Gastrocnemius medialis (tissue), 4 donors: Measurements from ENCODE around the gene ZAR1. TPM values are rescaled to one million over a fixed set of nuclear protein-coding genes. Genes with fewer than 3 reads are reported as not detected.
A peak's percentile ranks its signal among the peaks of the same experiment; 100 is the strongest.

Experiments used
- ATAC-seq, 2 donors: fragments of 150-250 bp; one replicate each; pipeline ENCODE4 v1.9.1; 2016
- DNase-seq, 2 donors: peaks; one replicate each; pipeline ENCODE4 v3.0.0-alpha.2; 2019
- H3K27ac ChIP-seq, 4 donors: fragments of 200-600 bp; sonication (generic); 1 replicate in 1 of 4; 2 replicates in 3 of 4; pipeline ENCODE4 v1.5.1; 2016 to 2018; ENCODE audit warnings: mild to moderate bottlenecking in 2 of 4, moderate library complexity in 1 of 4
- H3K27me3 ChIP-seq, 3 donors: fragments of 200-600 bp; sonication (generic) in 2 of 3; 1 replicate in 1 of 3; 2 replicates in 2 of 3; pipeline versions ENCODE4 v1.5.1 to v1.6.0; 2016 to 2019; ENCODE audit warnings: mild to moderate bottlenecking in 1 of 3, moderate library complexity in 1 of 3
- H3K36me3 ChIP-seq, 2 donors: fragments of 200-600 bp; sonication (generic) in 1 of 2; one replicate each; pipeline ENCODE4 v1.5.1; 2017 to 2018
- H3K4me1 ChIP-seq, 2 donors: fragments of 200-600 bp; sonication (generic) in 1 of 2; one replicate each; pipeline ENCODE4 v1.5.1; 2016 to 2017; ENCODE audit warnings: mild to moderate bottlenecking in 2 of 2
- H3K4me3 ChIP-seq, 4 donors: fragments of 200-600 bp; sonication (generic) in 3 of 4; 1 replicate in 1 of 4; 2 replicates in 3 of 4; pipeline ENCODE4 v1.5.1; 2016 to 2019; ENCODE audit warnings: mild to moderate bottlenecking in 2 of 4
- H3K9me3 ChIP-seq, 3 donors: fragments of 200-600 bp; sonication (generic) in 2 of 3; 1 replicate in 1 of 3; 2 replicates in 2 of 3; pipeline ENCODE4 v1.5.1; 2016 to 2019
- CTCF ChIP-seq, 5 experiments: fragments of 450-650 bp in 3 of 5; fragments of 200-600 bp in 2 of 5; sonication (generic) in 2 of 5; IDR thresholded peaks in 4 of 5; conservative IDR thresholded peaks in 1 of 5; 1 replicate in 4 of 5; 2 replicates in 1 of 5; pipeline ENCODE4 v1.5.1; 2016 to 2019; ENCODE audit warnings: antibody characterized with exemption in 5 of 5, mild to moderate bottlenecking in 3 of 5, moderate library complexity in 3 of 5
- POLR2A ChIP-seq, 2 donors: fragments of 450-650 bp; IDR thresholded peaks; one replicate each; pipeline ENCODE4 v1.6.1; 2017; ENCODE audit warnings: antibody characterized with exemption in 2 of 2, mild to moderate bottlenecking in 2 of 2, moderate library complexity in 2 of 2
- in situ Hi-C, 4 donors: fragments of 200-750 bp; cut with MboI; loops; one replicate each; pipeline versions ENCODE4 v1.15.0 to v1.8.0; 2017; ENCODE audit warnings: low sequenced_read_pairs in 4 of 4
- intact Hi-C: fragments of 100-400 bp; cut with DNase I; formaldehyde crosslinking; loops from one replicate; pipeline ENCODE4 v1.15.1; 2023; ENCODE audit warnings: low total_unique reads
- total RNA-seq, 4 donors: library from RNA; depleted of rRNA; stranded (reverse); fragments of >200 nt; gene quantifications; one replicate each; pipeline versions ENCODE4 v1.1.0 to v1.2.3, GENCODE V29; 2016

Gene ZAR1
- total RNA-seq, 4 donors from 2014 or later: not detected

- no peaks in the 10 kb centered on the region for H3K4me1 ChIP-seq
- H3K27ac ChIP-seq: no peak overlapping the region
- intact Hi-C loops (no loop called here), in situ Hi-C loops (no loop called here)
- H3K27me3 ChIP-seq: peaks cover 6 to 12% (median 9%) of the 10 kb centered on the region in 3 donors
- H3K9me3 ChIP-seq: no peaks in the 10 kb centered on the region
- ATAC-seq (no peak), DNase-seq (no peak)
- TF ChIP-seq POLR2A (IDR thresholded peaks at IDR 0.05): no peak
- no peak for TF ChIP-seq CTCF (IDR thresholded peaks at IDR 0.05 in 4 of 5, conservative IDR thresholded peaks at IDR 0.05 in 1 of 5)
- H3K36me3 ChIP-seq: no peaks in the 10 kb centered on the region
- H3K4me3 ChIP-seq: no peak overlapping the region
Observed at GRCh38 chr4:48478273-48478672, 11.8 kb upstream of the ZAR1 start.

GRCh38 chr4:48481581-48481980 is 8.5 kb upstream of the ZAR1 start:
- in situ Hi-C loops (no loop called here), intact Hi-C loops (no loop called here)
- no peak for ATAC-seq

DNA sequence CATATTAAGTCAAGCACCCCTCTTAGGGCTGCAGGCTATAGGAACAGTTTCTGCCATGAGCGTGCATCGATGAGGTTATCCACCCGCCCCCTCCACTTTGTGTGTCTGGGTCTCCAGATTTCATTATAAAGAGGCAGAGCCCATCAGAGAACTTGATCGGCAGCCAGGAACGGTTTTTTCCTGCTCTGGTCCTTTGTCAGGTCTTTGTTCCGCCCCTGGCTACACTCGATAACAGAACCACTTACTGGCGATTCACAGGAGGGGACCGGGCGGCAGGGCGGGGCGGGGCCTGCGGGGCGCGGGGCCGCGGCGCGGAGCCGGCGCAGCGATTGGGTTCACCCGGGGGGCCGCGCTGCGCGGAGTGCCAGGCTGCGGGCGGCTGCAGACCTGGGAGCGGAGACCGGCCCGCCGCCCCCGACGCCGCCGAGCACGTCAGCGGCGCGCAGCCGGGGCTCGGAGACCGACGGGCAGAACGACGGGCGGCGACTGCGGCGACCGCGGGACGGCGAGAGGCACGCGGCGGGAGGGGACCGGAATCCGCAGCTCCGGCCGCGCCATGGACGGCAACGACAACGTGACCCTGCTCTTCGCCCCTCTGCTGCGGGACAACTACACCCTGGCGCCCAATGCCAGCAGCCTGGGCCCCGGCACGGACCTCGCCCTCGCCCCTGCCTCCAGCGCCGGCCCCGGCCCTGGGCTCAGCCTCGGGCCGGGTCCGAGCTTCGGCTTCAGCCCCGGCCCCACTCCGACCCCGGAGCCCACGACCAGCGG is 6.9 kb upstream of the ZAR1 start, which contains the start of gene SLC10A4:
Gene SLC10A4 (plus strand): TSS at position 338 of the 771 bp plus-strand sequence. CDS start 219 bp downstream, at position 557.
- H3K36me3 ChIP-seq: no peaks in the 10 kb centered on the region
- intact Hi-C loops (no loop called here), in situ Hi-C loops (no loop called here)
- H3K27me3 ChIP-seq: peaks cover 33 to 54% (median 39%) of the 10 kb centered on the region in 3 donors
- no peaks in the 10 kb centered on the region for H3K4me1 ChIP-seq
- DNase-seq (no peak), ATAC-seq (no peak)
- no peaks in the 10 kb centered on the region for H3K9me3 ChIP-seq
- H3K4me3 ChIP-seq: peak within 1 kb of the TSS; percentile 25 to 40 (median 30)
- H3K27ac ChIP-seq: no peak within 1 kb of the TSS
- no peak for TF ChIP-seq CTCF (IDR thresholded peaks at IDR 0.05 in 4 of 5, conservative IDR thresholded peaks at IDR 0.05 in 1 of 5)
- TF ChIP-seq POLR2A (IDR thresholded peaks at IDR 0.05): no peak

More at GRCh38 chr4:48481581-48481980, 8.5 kb upstream of the ZAR1 start:
- no peak for DNase-seq
- Histone ChIP-seq H3K9me3 (no peaks in the 10 kb centered on the region), H3K36me3 (no peaks in the 10 kb centered on the region), H3K4me1 (no peaks in the 10 kb centered on the region), H3K27me3 (peaks cover 28 to 43% (median 37%) of the 10 kb centered on the region in 3 donors), H3K27ac (no peak overlapping the region), H3K4me3 (no peak overlapping the region)
- no peak for TF ChIP-seq CTCF (IDR thresholded peaks at IDR 0.05 in 4 of 5, conservative IDR thresholded peaks at IDR 0.05 in 1 of 5)
- no peak for TF ChIP-seq POLR2A (IDR thresholded peaks at IDR 0.05)

GRCh38 chr4:48483777-48484493 is 6.1 kb upstream of the ZAR1 start:
- H3K4me3 ChIP-seq: peak overlapping the region; percentile 25 to 40 (median 30)
- no peaks in the 10 kb centered on the region for H3K4me1 ChIP-seq
- no peak for DNase-seq
- H3K36me3 ChIP-seq: no peaks in the 10 kb centered on the region
- intact Hi-C loops (no loop called here), in situ Hi-C loops (no loop called here)
- no peaks in the 10 kb centered on the region for H3K9me3 ChIP-seq
- H3K27me3 ChIP-seq: peaks cover 39 to 61% (median 41%) of the 10 kb centered on the region in 3 donors
- no peak overlapping the region for H3K27ac ChIP-seq
- ATAC-seq: no peak
- TF ChIP-seq POLR2A (IDR thresholded peaks at IDR 0.05): no peak
- TF ChIP-seq CTCF (IDR thresholded peaks at IDR 0.05 in 4 of 5, conservative IDR thresholded peaks at IDR 0.05 in 1 of 5): no peak
